MV-4-11 (cell line): ENCODE measurements around the gene ZNF614.
"Not testable (repeated sequence)": the region's sequence is repeated elsewhere in the genome, so short reads cannot be mapped to it uniquely, and the experiment has no call there.

Experiments
- DNase-seq: peaks from one replicate; lab custom pipeline; 2025; lab: John Stamatoyannopoulos, UW

The ZNF614 gene

GRCh38 chr19:51986309-51987291, 41.6 kb downstream of the ZNF614 start, which contains the start of gene ZNF350:
TSS of gene ZNF350 (minus strand) at chr19:51986840. CDS start at chr19:51974360, 12,480 bp downstream.
- peak; percentile 100 for DNase-seq

- no peak for DNase-seq
Measured at GRCh38 chr19:51983361-51983760, 44.8 kb downstream of the ZNF614 start.

- DNase-seq: not testable (repeated sequence)
Measured at GRCh38 chr19:51980926-51981325, 47.3 kb downstream of the ZNF614 start.

GRCh38 chr19:51980116-51980736, 48.0 kb downstream of the ZNF614 start:
- peak; percentile 77 for DNase-seq

DNA sequence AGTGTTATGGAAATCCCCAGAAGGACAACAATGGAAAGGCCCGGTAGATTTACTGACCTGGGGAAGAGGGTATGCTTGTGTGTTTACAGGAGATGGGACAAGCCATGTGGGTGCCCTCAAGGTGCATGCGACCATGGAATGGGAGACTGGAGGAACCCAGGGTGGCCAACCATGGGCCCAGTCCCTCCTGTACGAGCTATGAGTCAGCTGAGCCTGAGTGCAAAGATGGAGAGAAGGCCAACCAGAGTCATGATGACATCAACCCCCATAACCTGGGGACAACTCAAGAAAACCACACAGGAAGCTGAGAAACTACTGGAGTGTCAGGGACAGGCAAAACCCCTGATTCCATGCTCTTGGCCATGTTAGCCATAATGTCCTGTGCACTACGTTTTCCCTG, 49.3 kb downstream of the ZNF614 start:
- DNase-seq: no peak

GRCh38 chr19:51977346-51977745, 50.8 kb downstream of the ZNF614 start:
- no peak for DNase-seq

DNA sequence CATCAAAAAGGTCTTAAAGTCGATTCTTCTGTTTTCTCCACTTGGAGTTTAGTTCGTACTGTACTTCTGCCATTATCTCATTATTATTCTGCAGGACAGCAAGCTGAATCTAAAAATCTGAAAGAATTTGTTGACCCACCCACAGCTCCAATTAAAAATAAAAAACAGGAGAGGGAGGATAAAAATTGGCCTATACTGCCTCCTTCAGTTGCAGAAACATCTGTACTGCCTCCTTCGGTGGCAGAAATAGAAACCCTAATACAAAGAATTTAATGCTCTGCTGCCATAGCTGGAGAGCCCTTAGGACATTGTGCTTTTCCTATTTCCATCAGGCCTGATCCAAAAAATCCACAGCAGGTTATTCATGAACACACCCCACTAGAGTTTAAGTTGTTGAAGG, 51.3 kb downstream of the ZNF614 start:
- no peak for DNase-seq

DNA sequence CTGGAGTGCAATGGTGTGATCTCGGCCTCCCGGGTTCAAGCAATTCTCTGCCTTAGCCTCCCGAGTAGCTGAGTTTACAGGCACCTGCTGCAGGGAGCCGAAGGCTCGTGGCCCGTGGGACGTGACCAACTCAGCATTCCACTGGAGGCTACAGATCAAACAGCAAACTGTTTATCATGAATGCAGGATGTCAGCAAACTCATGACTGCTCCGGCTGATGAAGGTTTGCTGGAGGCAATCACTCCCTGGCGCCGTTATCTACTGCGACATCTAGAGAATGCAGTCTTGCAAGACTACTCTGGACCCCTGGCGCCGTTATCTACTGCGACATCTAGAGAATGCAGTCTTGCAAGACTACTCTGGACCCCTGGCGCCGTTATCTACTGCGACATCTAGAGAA, 52.4 kb downstream of the ZNF614 start:
- DNase-seq: not testable (repeated sequence)

DNA sequence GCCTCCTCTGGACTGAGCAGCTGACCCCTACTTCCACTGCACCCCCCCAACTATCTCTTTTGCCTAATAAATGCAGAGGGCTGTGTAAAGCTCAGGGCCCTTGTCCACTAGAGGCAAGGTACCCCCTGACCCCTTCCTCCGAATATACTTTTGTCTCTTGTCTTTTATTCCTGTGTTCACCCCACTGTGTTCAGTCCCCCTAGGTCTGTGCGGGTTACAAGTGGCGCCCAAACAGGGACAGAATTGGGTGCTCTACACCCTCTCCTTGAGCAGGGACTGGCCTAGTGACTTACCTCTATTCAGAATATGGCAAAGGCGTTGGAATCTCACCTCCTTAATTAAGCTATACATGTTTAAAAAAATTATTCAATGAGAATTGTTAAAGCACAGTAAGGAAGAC, 56.6 kb downstream of the ZNF614 start:
- no peak for DNase-seq

GRCh38 chr19:51970718-51971117, 57.5 kb downstream of the ZNF614 start:
- DNase-seq: no peak

DNA sequence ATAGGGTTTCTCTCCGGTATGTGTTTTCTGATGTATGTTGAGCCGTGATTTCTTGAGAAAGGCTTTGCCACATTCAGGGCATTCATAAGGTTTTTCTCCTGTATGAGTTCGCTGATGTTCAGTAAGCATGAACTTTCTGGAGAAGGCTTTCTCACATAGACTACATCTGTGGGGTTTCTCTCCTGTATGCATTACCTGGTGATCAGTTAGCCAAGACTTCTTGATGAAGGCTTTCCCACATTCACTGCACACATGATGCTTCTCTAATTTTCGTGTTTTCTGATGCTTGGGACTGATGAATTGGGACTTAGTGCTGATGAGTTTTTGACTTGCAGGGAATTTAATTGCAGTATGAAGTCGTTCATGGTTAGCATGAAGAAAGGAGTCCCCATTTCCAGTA, 62.6 kb downstream of the ZNF614 start:
- DNase-seq: no peak
